Fibroblast of pulmonary artery (primary cell): Measurements from ENCODE around the gene PTPRU.

Source experiments
- DNase-seq: peaks from one replicate; pipeline ENCODE4 v3.0.0-alpha.2; 2010; ENCODE audit warnings: low read depth
- H3K4me3 ChIP-seq: replicated peaks from 2 replicates; pipeline ENCODE4 v1.5.1; 2011; ENCODE audit warnings: low read depth, mild to moderate bottlenecking, control low read depth, low read length, moderate library complexity
- CTCF ChIP-seq: IDR thresholded peaks from 2 replicates; pipeline ENCODE4 v1.5.1; 2011; ENCODE audit warnings: mild to moderate bottlenecking, control low read depth, low read length, inconsistent platforms; ENCODE audit errors: missing control alignments

Gene PTPRU

GRCh38 chr1:29247571-29248273 lies 11.4 kb downstream of the PTPRU start:
- TF ChIP-seq CTCF, result no peak
- H3K4me3 ChIP-seq, result no peak overlapping the region
- DNase-seq, result no peak

- no peak overlapping the region for H3K4me3 ChIP-seq
- no peak for DNase-seq
- TF ChIP-seq CTCF, result no peak
These were observed 12.1 kb downstream of the PTPRU start for GRCh38 chr1:29248409-29248808.

GRCh38 chr1:29249170-29249691 lies 12.9 kb downstream of the PTPRU start:
- no peak for TF ChIP-seq CTCF
- no peak overlapping the region for H3K4me3 ChIP-seq
- peak; percentile 43 for DNase-seq

GRCh38 chr1:29249951-29250581 lies 13.7 kb downstream of the PTPRU start:
- TF ChIP-seq CTCF, result no peak
- H3K4me3 ChIP-seq, result no peak overlapping the region
- DNase-seq, result no peak

GRCh38 chr1:29251164-29252124 lies 15.1 kb downstream of the PTPRU start:
- TF ChIP-seq CTCF, result no peak
- no peak overlapping the region for H3K4me3 ChIP-seq
- DNase-seq, result no peak

GRCh38 chr1:29253180-29253579 lies 16.9 kb downstream of the PTPRU start:
- DNase-seq, result no peak
- no peak for TF ChIP-seq CTCF
- H3K4me3 ChIP-seq, result no peak overlapping the region
